HepG2 (cell line): ENCODE measurements around the gene TEX51. TPM values are rescaled to one million over a fixed set of nuclear protein-coding genes. Genes with fewer than 3 reads are reported as not detected.
A peak's percentile ranks its signal among the peaks of the same experiment; 100 is the strongest.

Source experiments
- ATAC-seq: fragments of 200-7000 bp; cut with Tn5 transposase; 3 replicates; pipeline ENCODE4 v1.9.1; 2020; ENCODE audit warnings: mild to moderate bottlenecking, moderate library complexity
- BruUV-seq: library from RNA; stranded (reverse); fragments of 400-500 nt; replicated peaks from 2 replicates; lab custom pipeline; 2021; lab: Mats Ljungman, UMichigan
- CTCF ChIA-PET: fragments of 300-600 bp; formaldehyde crosslinking; extraction: SDS; loops from one replicate; lab custom pipeline; 2021; ENCODE audit warnings: low total read pairs, inconsistent platforms, low intra/inter-chr PET ratio; lab: Yijun Ruan, JAX
- POLR2A ChIA-PET: fragments of 350-600 bp; sonication (Branson Sonifier 250); formaldehyde crosslinking; loops from one replicate; lab custom pipeline; 2020; ENCODE audit warnings: antibody characterized with exemption, inconsistent platforms; lab: Yijun Ruan, JAX
- DNase-seq: peaks from one replicate; pipeline ENCODE4 v3.0.0-alpha.2; 2015; ENCODE audit warnings: low spot score
- FAIRE-seq: peaks from 3 replicates; lab custom pipeline; 2011; peaks lifted over from hg19 to GRCh38; lab: Jason Lieb, UNC
- H2AFZ ChIP-seq: one replicate; pipeline ENCODE4 v1.6.1; 2011; ENCODE audit warnings: low read length, inconsistent platforms
- H3K27ac ChIP-seq: fragments of 300-600 bp; 3 replicates; pipeline ENCODE4 v1.8.0; 2011; ENCODE audit warnings: mixed run types, mild to moderate bottlenecking, mixed read lengths, low read length, inconsistent platforms; ENCODE audit not compliant: insufficient read depth; ENCODE audit errors: extremely low read length
- H3K27me3 ChIP-seq, 2 experiments: fragments of 200-600 bp in 1 of 2; 2 replicates in 1 of 2; 3 replicates in 1 of 2; pipeline versions ENCODE4 v1.6.0 to v1.8.0; 2011; ENCODE audit warnings: low read length in 2 of 2, mild to moderate bottlenecking in 2 of 2, moderate library complexity in 2 of 2, inconsistent platforms in 1 of 2; ENCODE audit not compliant: insufficient read depth in 2 of 2, control insufficient read depth in 1 of 2
- H3K36me3 ChIP-seq, 2 experiments: fragments of 200-600 bp in 1 of 2; replicated peaks in 1 of 2; 2 replicates in 1 of 2; 3 replicates in 1 of 2; pipeline versions ENCODE4 v1.5.1 to v1.8.0; 2011; ENCODE audit warnings: low read length in 2 of 2, inconsistent platforms in 1 of 2; ENCODE audit not compliant: insufficient read depth in 2 of 2, control insufficient read depth in 1 of 2
- H3K4me1 ChIP-seq: 2 replicates; pipeline ENCODE4 v1.5.1; 2012; ENCODE audit warnings: low read length, inconsistent platforms; ENCODE audit not compliant: insufficient read depth
- H3K4me2 ChIP-seq: 2 replicates; pipeline ENCODE4 v1.6.0; 2011; ENCODE audit warnings: low read depth, low read length, inconsistent platforms
- H3K4me3 ChIP-seq, 3 experiments: fragments of 200-600 bp in 1 of 3; sonication (generic), shearing (Covaris generic) in 1 of 3; replicated peaks in 1 of 3; 2 replicates each; pipeline ENCODE4 v1.5.1; 2011 to 2016; ENCODE audit warnings: low read length in 3 of 3, inconsistent platforms in 2 of 3, low read depth in 2 of 3, mild to moderate bottlenecking in 2 of 3, control low read depth in 1 of 3, mixed read lengths in 1 of 3; ENCODE audit not compliant: insufficient read depth in 1 of 3
- H3K79me2 ChIP-seq: one replicate; pipeline ENCODE4 v1.6.1; 2011; ENCODE audit warnings: low read length, inconsistent platforms; ENCODE audit not compliant: insufficient read depth
- H3K9ac ChIP-seq: 2 replicates; pipeline ENCODE4 v1.6.0; 2011; ENCODE audit warnings: mild to moderate bottlenecking, low read depth, low read length, inconsistent platforms; ENCODE audit not compliant: insufficient read depth
- H3K9me3 ChIP-seq: 2 replicates; pipeline ENCODE4 v1.5.1; 2012; ENCODE audit warnings: mild to moderate bottlenecking, low read length
- H4K20me1 ChIP-seq: 2 replicates; pipeline ENCODE4 v1.6.0; 2011; ENCODE audit warnings: inconsistent platforms, mild to moderate bottlenecking, low read length, moderate library complexity; ENCODE audit not compliant: insufficient read depth
- EEA1 ChIP-seq: sonication (generic); formaldehyde crosslinking; IDR thresholded peaks from 2 replicates; pipeline ENCODE4 v1.5.1; 2020; ENCODE audit warnings: mild to moderate bottlenecking, missing genetic modification reagents, borderline replicate concordance
- FOXA1 ChIP-seq, 2 experiments: fragments of 450-650 bp in 1 of 2; sonication (generic) in 1 of 2; formaldehyde crosslinking in 1 of 2; IDR thresholded peaks; 2 replicates each; pipeline versions ENCODE4 v1.4.0 to v1.6.1; 2016 to 2020; ENCODE audit warnings: missing genetic modification reagents in 1 of 2
- MAF1 ChIP-seq: sonication (generic); formaldehyde crosslinking; IDR thresholded peaks from 2 replicates; pipeline ENCODE4 v1.5.0; 2020; ENCODE audit warnings: missing genetic modification reagents, borderline replicate concordance
- PTBP1 ChIP-seq: fragments of 200-400 bp; formaldehyde crosslinking; IDR thresholded peaks from 2 replicates; pipeline ENCODE4 v1.6.1; 2018; ENCODE audit warnings: low read length, low read depth; ENCODE audit not compliant: poor library complexity, severe bottlenecking
- SMC3 ChIP-seq: IDR thresholded peaks from 2 replicates; pipeline ENCODE4 v1.6.1; 2011; ENCODE audit warnings: low read length, improper control_type of control experiment
- ZNF713 ChIP-seq: sonication (generic); formaldehyde crosslinking; IDR thresholded peaks from 2 replicates; pipeline ENCODE4 v1.4.0; 2020; ENCODE audit warnings: mild to moderate bottlenecking, missing genetic modification reagents
- WGBS: methylation state at CpG from one replicate; pipeline ENCODE4 v1.1.6; 2017; ENCODE audit warnings: low lambda C conversion rate; 5-methylcytosine and 5-hydroxymethylcytosine counted together
- in situ Hi-C: cut with HindIII; loops from 2 replicates; pipeline ENCODE4 v1.10.0; 2017; ENCODE audit warnings: low pct_unique_long_range_greater_than_20kb; ENCODE audit not compliant: extremely low pct_ligation_motif_present
- intact Hi-C: fragments of 100-400 bp; cut with micrococcal nuclease; formaldehyde crosslinking; loops from one replicate; pipeline ENCODE4 v1.10.0; 2022; ENCODE audit not compliant: unreplicated experiment
- polyA plus RNA-seq, 8 experiments: library from polyadenylated mRNA; depleted of rRNA in 3 of 8; stranded (reverse) in 7 of 8; unstranded in 1 of 8; fragments of >200 nt; fragmentation: Illumina TruSeq in 4 of 8; extraction: Trizol in 4 of 8; gene quantifications; 2 replicates each; pipeline versions ENCODE4 v1.2.1 to v1.2.3, GENCODE V29; 2011 to 2016; ENCODE audit warnings: low read depth in 4 of 8, missing spikeins in 1 of 8, mixed read lengths in 1 of 8; ENCODE audit not compliant: insufficient read depth in 1 of 8
- total RNA-seq, 5 experiments: library from RNA; depleted of rRNA; stranded (reverse); fragments of >200 nt; fragmentation: Illumina TruSeq; extraction: Trizol; gene quantifications; 2 replicates each; pipeline ENCODE4 v1.2.3, GENCODE V29; 2016; ENCODE audit warnings: low read depth in 1 of 5
- TF ChIP-seq, protein P1 (sequence below): sonication (generic); formaldehyde crosslinking; IDR thresholded peaks from 2 replicates; pipeline ENCODE4 v1.8.0; 2022; ENCODE audit warnings: mild to moderate bottlenecking, missing genetic modification reagents
- TF ChIP-seq, protein P2 (sequence below): sonication (generic); formaldehyde crosslinking; IDR thresholded peaks from 2 replicates; pipeline ENCODE4 v1.4.0; 2020; ENCODE audit warnings: missing genetic modification reagents
- TF ChIP-seq, protein P3 (sequence below): sonication (generic); formaldehyde crosslinking; IDR thresholded peaks from 2 replicates; pipeline ENCODE4 v1.4.0; 2020; ENCODE audit warnings: mild to moderate bottlenecking, missing genetic modification reagents
- TF ChIP-seq, protein P4 (sequence below): sonication (generic); formaldehyde crosslinking; IDR thresholded peaks from 2 replicates; pipeline ENCODE4 v1.4.0; 2020; ENCODE audit warnings: missing genetic modification reagents

TEX51 gene
- total and polyA plus RNA-seq, 2 of the 13 experiments (the other 11 are each of a cell fraction or from before 2014, with no cell fraction given): not detected

- no peaks in the 10 kb centered on the region for H4K20me1 ChIP-seq
- no TSS peak for BruUV-seq
- in situ Hi-C loops: no loop called here
- H3K4me2 ChIP-seq: no peak overlapping the region
- WGBS: 72% methylated on average over 7 of the region's 7 CpGs
- H3K9me3 ChIP-seq: peaks cover 24% of the 10 kb centered on the region
- no peak for FAIRE-seq
- ChIA-PET POLR2A (no interaction called here), CTCF (no interaction called here)
- ATAC-seq: peak; percentile 38; the same call in 2 of the 3 replicates
- H3K9ac ChIP-seq: no peak overlapping the region
- no peaks in the 10 kb centered on the region; the same call in 1 of the 2 replicates for H3K4me1 ChIP-seq
- no peak overlapping the region for H3K4me3 ChIP-seq
- intact Hi-C loops: no loop called here
- DNase-seq: no peak
- no peaks in the 10 kb centered on the region; a peak in 1 of 5 replicates for H3K27me3 ChIP-seq
- no peak overlapping the region for H2AFZ ChIP-seq
- no peak overlapping the region for H3K27ac ChIP-seq
- H3K36me3 ChIP-seq: no peaks in the 10 kb centered on the region
- H3K79me2 ChIP-seq: no peaks in the 10 kb centered on the region
- TF ChIP-seq, protein P1, sequence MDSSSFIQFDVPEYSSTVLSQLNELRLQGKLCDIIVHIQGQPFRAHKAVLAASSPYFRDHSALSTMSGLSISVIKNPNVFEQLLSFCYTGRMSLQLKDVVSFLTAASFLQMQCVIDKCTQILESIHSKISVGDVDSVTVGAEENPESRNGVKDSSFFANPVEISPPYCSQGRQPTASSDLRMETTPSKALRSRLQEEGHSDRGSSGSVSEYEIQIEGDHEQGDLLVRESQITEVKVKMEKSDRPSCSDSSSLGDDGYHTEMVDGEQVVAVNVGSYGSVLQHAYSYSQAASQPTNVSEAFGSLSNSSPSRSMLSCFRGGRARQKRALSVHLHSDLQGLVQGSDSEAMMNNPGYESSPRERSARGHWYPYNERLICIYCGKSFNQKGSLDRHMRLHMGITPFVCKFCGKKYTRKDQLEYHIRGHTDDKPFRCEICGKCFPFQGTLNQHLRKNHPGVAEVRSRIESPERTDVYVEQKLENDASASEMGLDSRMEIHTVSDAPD (CRISPR knock-in tag): no peak
- TF ChIP-seq, protein P2, sequence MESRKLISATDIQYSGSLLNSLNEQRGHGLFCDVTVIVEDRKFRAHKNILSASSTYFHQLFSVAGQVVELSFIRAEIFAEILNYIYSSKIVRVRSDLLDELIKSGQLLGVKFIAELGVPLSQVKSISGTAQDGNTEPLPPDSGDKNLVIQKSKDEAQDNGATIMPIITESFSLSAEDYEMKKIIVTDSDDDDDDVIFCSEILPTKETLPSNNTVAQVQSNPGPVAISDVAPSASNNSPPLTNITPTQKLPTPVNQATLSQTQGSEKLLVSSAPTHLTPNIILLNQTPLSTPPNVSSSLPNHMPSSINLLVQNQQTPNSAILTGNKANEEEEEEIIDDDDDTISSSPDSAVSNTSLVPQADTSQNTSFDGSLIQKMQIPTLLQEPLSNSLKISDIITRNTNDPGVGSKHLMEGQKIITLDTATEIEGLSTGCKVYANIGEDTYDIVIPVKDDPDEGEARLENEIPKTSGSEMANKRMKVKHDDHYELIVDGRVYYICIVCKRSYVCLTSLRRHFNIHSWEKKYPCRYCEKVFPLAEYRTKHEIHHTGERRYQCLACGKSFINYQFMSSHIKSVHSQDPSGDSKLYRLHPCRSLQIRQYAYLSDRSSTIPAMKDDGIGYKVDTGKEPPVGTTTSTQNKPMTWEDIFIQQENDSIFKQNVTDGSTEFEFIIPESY (CRISPR knock-in tag): no peak
- TF ChIP-seq SMC3 (no peak), EEA1 (CRISPR knock-in tag) (no peak), PTBP1 (no peak), ZNF713 (CRISPR knock-in tag) (no peak), FOXA1 (IDR thresholded peaks at IDR 0.05) (no peak), FOXA1 (CRISPR knock-in tag; IDR thresholded peaks at IDR 0.05) (no peak), MAF1 (CRISPR knock-in tag) (no peak)
- TF ChIP-seq, protein P3, sequence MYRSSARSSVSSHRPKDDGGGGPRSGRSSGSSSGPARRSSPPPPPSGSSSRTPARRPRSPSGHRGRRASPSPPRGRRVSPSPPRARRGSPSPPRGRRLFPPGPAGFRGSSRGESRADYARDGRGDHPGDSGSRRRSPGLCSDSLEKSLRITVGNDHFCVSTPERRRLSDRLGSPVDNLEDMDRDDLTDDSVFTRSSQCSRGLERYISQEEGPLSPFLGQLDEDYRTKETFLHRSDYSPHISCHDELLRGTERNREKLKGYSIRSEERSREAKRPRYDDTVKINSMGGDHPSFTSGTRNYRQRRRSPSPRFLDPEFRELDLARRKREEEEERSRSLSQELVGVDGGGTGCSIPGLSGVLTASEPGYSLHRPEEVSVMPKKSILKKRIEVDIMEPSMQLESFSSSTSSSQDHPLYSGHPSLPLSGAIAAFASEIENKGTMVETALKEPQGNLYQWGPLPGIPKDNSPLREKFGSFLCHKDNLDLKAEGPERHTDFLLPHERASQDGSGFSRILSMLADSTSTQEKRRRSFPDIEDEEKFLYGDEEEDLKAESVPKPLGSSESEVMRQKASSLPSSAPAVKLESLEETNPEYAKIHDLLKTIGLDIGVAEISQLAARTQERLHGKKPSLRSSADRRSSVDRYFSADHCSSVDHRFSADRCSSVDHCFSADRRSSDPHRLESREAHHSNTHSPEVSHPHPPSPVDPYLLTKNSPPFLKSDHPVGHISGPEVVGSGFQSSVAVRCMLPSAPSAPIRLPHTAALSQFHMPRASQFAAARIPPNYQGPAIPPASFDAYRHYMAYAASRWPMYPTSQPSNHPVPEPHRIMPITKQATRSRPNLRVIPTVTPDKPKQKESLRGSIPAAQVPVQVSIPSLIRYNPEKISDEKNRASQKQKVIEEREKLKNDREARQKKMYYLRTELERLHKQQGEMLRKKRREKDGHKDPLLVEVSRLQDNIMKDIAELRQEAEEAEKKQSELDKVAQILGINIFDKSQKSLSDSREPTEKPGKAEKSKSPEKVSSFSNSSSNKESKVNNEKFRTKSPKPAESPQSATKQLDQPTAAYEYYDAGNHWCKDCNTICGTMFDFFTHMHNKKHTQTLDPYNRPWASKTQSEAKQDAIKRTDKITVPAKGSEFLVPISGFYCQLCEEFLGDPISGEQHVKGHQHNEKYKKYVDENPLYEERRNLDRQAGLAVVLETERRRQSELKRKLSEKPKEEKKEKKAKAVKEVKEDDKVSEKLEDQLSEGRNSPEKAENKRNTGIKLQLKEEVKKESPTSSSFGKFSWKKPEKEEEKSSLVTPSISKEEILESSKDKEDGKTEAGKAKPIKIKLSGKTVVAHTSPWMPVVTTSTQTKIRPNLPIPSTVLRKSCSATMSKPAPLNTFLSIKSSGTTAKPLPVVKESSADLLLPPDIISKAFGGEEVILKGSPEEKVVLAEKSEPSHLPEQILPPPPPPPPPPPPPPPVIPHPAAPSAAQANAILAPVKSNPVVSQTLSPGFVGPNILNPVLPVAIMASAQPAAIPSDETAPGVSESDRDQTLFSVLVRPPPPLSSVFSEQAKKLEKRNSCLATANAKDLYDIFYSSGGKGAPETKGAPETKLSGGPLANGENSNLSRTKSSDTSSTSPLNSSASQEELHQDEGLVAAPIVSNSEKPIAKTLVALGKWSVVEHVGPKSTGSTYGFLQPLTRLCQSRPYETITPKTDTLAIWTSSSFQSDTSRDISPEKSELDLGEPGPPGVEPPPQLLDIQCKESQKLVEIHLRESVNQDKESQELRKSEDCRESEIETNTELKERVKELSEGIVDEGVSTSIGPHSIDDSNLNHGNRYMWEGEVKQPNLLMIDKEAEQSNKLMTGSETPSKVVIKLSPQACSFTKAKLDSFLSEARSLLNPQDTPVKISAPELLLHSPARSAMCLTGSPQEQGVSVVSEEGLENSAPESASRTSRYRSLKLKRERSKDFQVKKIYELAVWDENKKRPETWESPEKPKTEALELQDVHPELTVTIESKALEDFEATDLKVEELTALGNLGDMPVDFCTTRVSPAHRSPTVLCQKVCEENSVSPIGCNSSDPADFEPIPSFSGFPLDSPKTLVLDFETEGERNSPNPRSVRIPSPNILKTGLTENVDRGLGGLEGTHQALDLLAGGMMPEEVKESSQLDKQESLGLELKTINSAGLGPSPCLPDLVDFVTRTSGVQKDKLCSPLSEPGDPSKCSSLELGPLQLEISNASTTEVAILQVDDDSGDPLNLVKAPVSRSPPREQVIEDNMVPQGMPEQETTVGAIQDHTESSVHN (CRISPR knock-in tag): no peak
- TF ChIP-seq, protein P4, sequence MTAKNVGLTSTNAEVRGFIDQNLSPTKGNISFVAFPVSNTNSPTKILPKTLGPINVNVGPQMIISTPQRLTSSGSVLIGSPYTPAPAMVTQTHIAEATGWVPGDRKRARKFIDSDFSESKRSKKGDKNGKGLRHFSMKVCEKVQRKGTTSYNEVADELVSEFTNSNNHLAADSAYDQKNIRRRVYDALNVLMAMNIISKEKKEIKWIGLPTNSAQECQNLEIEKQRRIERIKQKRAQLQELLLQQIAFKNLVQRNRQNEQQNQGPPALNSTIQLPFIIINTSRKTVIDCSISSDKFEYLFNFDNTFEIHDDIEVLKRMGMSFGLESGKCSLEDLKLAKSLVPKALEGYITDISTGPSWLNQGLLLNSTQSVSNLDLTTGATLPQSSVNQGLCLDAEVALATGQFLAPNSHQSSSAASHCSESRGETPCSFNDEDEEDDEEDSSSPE (CRISPR knock-in tag): no peak
These were observed 47.8 kb downstream of the TEX51 start for GRCh38 chr2:126946318-126947102.
